HCT116 (cell line): ENCODE measurements around the gene RENBP. TPM values are rescaled to one million over a fixed set of nuclear protein-coding genes. Genes with fewer than 3 reads are reported as not detected.

ENCODE experiments used
- ATAC-seq: fragments of 200-7000 bp; cut with Tn5 transposase; 2 replicates; pipeline ENCODE4 v1.9.1; 2020; ENCODE audit warnings: mild to moderate bottlenecking, moderate library complexity
- BruUV-seq: library from RNA; stranded (reverse); fragments of 400-500 nt; replicated peaks from 2 replicates; lab custom pipeline; 2021; lab: Mats Ljungman, UMichigan
- CTCF ChIA-PET: fragments of 300-600 bp; sonication (Branson Sonifier 250); formaldehyde crosslinking; loops from one replicate; lab custom pipeline; 2021; ENCODE audit warnings: antibody characterized with exemption; lab: Charles Lee
- POLR2A ChIA-PET: fragments of 300-600, 350-600 bp; sonication (Branson Sonifier 250); formaldehyde crosslinking; loops from one replicate; lab custom pipeline; 2021; ENCODE audit warnings: antibody characterized with exemption; lab: Charles Lee
- RAD21 ChIA-PET, 2 experiments: fragments of 300-600 bp; sonication (Branson Sonifier 250); formaldehyde crosslinking; loops; one replicate each; lab custom pipeline; 2023; ENCODE audit warnings: low total read pairs in 2 of 2; ENCODE audit not compliant: uncharacterized antibody in 2 of 2, unreplicated experiment in 2 of 2, low non-redundant PET in 1 of 2; lab: Charles Lee
- DNase-seq: peaks from one replicate; pipeline ENCODE4 v3.0.0-alpha.2; 2010; ENCODE audit warnings: low read depth, low spot score
- H2AFZ ChIP-seq: fragments of 200-600 bp; shearing (Covaris generic), sonication (generic); 2 replicates; pipeline ENCODE4 v1.6.1; 2017; ENCODE audit warnings: low read depth, mixed run types, mixed read lengths, antibody characterized with exemption, low read length; ENCODE audit not compliant: poor library complexity, severe bottlenecking
- H3K27ac ChIP-seq: 2 replicates; pipeline ENCODE4 v1.5.1; 2012; ENCODE audit warnings: low read depth, low read length
- H3K27me3 ChIP-seq: fragments of 200-600 bp; sonication (generic); 2 replicates; pipeline ENCODE4 v1.6.1; 2016; ENCODE audit warnings: mixed run types, low read length, mixed read lengths; ENCODE audit not compliant: insufficient read depth
- H3K36me3 ChIP-seq, 2 experiments: fragments of 200-500 bp in 1 of 2; fragments of 200-600 bp in 1 of 2; sonication (Bioruptor generic) in 1 of 2; sonication (generic) in 1 of 2; 2 replicates each; pipeline versions ENCODE4 v1.5.1 to v1.6.1; 2014 to 2016; ENCODE audit warnings: low read length in 2 of 2, inconsistent platforms in 1 of 2, mixed read lengths in 1 of 2, mixed run types in 1 of 2; ENCODE audit not compliant: insufficient read depth in 2 of 2, control insufficient read depth in 1 of 2
- H3K4me1 ChIP-seq, 2 experiments: fragments of 200-600 bp in 1 of 2; sonication (generic) in 1 of 2; 2 replicates each; pipeline versions ENCODE4 v1.5.1 to v1.6.1; 2012 to 2017; ENCODE audit warnings: low read length in 2 of 2, inconsistent platforms in 1 of 2, mild to moderate bottlenecking in 1 of 2, mixed read lengths in 1 of 2, mixed run types in 1 of 2, moderate library complexity in 1 of 2; ENCODE audit not compliant: insufficient read depth in 2 of 2, control insufficient read depth in 1 of 2
- H3K4me2 ChIP-seq: fragments of 200-600 bp; sonication (generic); 2 replicates; pipeline ENCODE4 v1.6.1; 2017; ENCODE audit warnings: mixed run types, low read length, mixed read lengths
- H3K4me3 ChIP-seq, 2 experiments: fragments of 200-600 bp in 1 of 2; sonication (generic) in 1 of 2; replicated peaks in 1 of 2; 2 replicates each; pipeline ENCODE4 v1.5.1; 2011 to 2016; ENCODE audit warnings: low read length in 2 of 2, control low read depth in 1 of 2, low read depth in 1 of 2, mild to moderate bottlenecking in 1 of 2, mixed read lengths in 1 of 2, mixed run types in 1 of 2
- H3K79me2 ChIP-seq: fragments of 200-600 bp; sonication (generic); 2 replicates; pipeline ENCODE4 v1.6.1; 2017; ENCODE audit warnings: mild to moderate bottlenecking, mixed run types, low read length, moderate library complexity, mixed read lengths; ENCODE audit not compliant: insufficient read depth
- H3K9ac ChIP-seq: fragments of 200-600 bp; sonication (generic); 2 replicates; pipeline ENCODE4 v1.6.1; 2016; ENCODE audit warnings: low read length, mixed read lengths
- H3K9me2 ChIP-seq: fragments of 200-600 bp; sonication (generic), shearing (Covaris generic); 2 replicates; pipeline ENCODE4 v1.6.1; 2017; ENCODE audit warnings: mixed run types, mild to moderate bottlenecking, moderate library complexity; ENCODE audit not compliant: insufficient read depth
- H3K9me3 ChIP-seq, 2 experiments: fragments of 200-500 bp in 1 of 2; fragments of 200-600 bp in 1 of 2; sonication (Bioruptor generic) in 1 of 2; sonication (generic) in 1 of 2; 2 replicates each; pipeline ENCODE4 v1.6.1; 2014 to 2017; ENCODE audit warnings: low read length in 2 of 2, mixed read lengths in 2 of 2, inconsistent platforms in 1 of 2, low read depth in 1 of 2, mild to moderate bottlenecking in 1 of 2, mixed run types in 1 of 2, moderate library complexity in 1 of 2; ENCODE audit not compliant: control insufficient read depth in 1 of 2, insufficient read depth in 1 of 2
- H4K20me1 ChIP-seq: fragments of 200-600 bp; sonication (generic), shearing (Covaris generic); 2 replicates; pipeline ENCODE4 v1.6.1; 2017; ENCODE audit warnings: mixed run types, mild to moderate bottlenecking, moderate library complexity; ENCODE audit not compliant: insufficient read depth
- CBX3 ChIP-seq: IDR thresholded peaks from 2 replicates; pipeline ENCODE4 v1.6.1; 2012; ENCODE audit warnings: low read depth
- CEBPB ChIP-seq: IDR thresholded peaks from 2 replicates; pipeline ENCODE4 v1.6.1; 2012; ENCODE audit warnings: low read depth
- ELF1 ChIP-seq: IDR thresholded peaks from 2 replicates; pipeline ENCODE4 v1.6.1; 2012; ENCODE audit warnings: low read depth, borderline replicate concordance
- EZH2 ChIP-seq: fragments of 200-600 bp; sonication (generic); IDR thresholded peaks from 2 replicates; pipeline ENCODE4 v1.6.1; 2017; ENCODE audit warnings: antibody characterized with exemption, mixed run types
- EZH2phosphoT487 ChIP-seq: fragments of 200-600 bp; IDR thresholded peaks from 2 replicates; pipeline ENCODE4 v1.6.1; 2018; ENCODE audit warnings: antibody characterized with exemption, borderline replicate concordance
- FOSL1 ChIP-seq: IDR thresholded peaks from 2 replicates; pipeline ENCODE4 v1.6.1; 2012; ENCODE audit warnings: low read depth
- POLR2AphosphoS5 ChIP-seq: IDR thresholded peaks from 2 replicates; pipeline ENCODE4 v1.6.1; 2011; ENCODE audit warnings: mild to moderate bottlenecking, low read depth, low read length, moderate library complexity
- SIN3A ChIP-seq: IDR thresholded peaks from 2 replicates; pipeline ENCODE4 v1.6.1; 2012; ENCODE audit warnings: low read depth
- SP1 ChIP-seq: IDR thresholded peaks from 2 replicates; pipeline ENCODE4 v1.6.1; 2012; ENCODE audit warnings: low read depth
- SRF ChIP-seq: IDR thresholded peaks from 2 replicates; pipeline ENCODE4 v1.6.1; 2012; ENCODE audit warnings: low read depth
- TCF7L2 ChIP-seq: IDR thresholded peaks from 2 replicates; pipeline ENCODE4 v1.7.0; 2011; ENCODE audit warnings: borderline replicate concordance, inconsistent platforms; ENCODE audit not compliant: insufficient read depth, insufficient read length; ENCODE audit errors: extremely low read depth
- YY1 ChIP-seq: IDR thresholded peaks from 2 replicates; pipeline ENCODE4 v1.6.1; 2011; ENCODE audit warnings: low read length, low read depth, moderate library complexity, mild to moderate bottlenecking; ENCODE audit not compliant: insufficient replicate concordance; ENCODE audit errors: extremely low read depth
- ZNF274 ChIP-seq: fragments of 200-500 bp; sonication (Bioruptor generic); IDR thresholded peaks from 2 replicates; pipeline ENCODE4 v1.6.1; 2014; ENCODE audit warnings: mild to moderate bottlenecking, low read depth, low read length, inconsistent platforms
- intact Hi-C: fragments of 100-400 bp; cut with micrococcal nuclease; formaldehyde crosslinking; loops from 2 replicates; pipeline ENCODE4 v1.10.0; 2022
- total RNA-seq: library from RNA; stranded (reverse); gene quantifications from one replicate; pipeline ENCODE4 v1.2.1, GENCODE V29; 2021; ENCODE audit not compliant: unreplicated experiment
- TF ChIP-seq, protein P1 (sequence below): IDR thresholded peaks from 2 replicates; pipeline ENCODE4 v1.6.1; 2012
- TF ChIP-seq, protein P2 (sequence below): IDR thresholded peaks from 2 replicates; pipeline ENCODE4 v1.6.1; 2012; ENCODE audit warnings: low read depth
- TF ChIP-seq, protein P3 (sequence below): IDR thresholded peaks from 2 replicates; pipeline ENCODE4 v1.6.1; 2011; ENCODE audit warnings: mild to moderate bottlenecking, low read length, moderate library complexity; ENCODE audit not compliant: insufficient replicate concordance; ENCODE audit errors: extremely low read depth

Gene RENBP
- total RNA-seq, 1 experiment from 2014 or later: 1.3 TPM

DNA sequence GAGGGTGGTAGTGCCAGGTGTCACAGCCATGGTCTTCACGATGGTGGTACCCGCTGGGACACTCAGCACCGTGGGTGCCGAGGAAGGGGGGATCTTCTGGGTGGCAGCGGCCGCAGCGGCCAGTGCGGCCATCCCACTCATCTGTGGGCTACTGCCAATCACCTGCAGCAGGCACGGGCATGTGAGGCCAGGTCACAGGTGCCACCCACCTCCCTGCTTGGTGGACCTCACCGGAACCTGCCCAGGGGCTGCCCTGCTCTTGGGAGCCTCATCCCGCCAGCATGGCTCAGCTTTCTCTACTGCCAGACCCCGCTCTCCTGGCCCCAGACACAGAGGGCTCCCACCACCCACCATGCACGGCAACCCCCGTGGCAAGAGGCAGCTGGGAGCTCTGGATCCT is 14.2 kb upstream of the RENBP start:
- Histone ChIP-seq H4K20me1 (no peaks in the 10 kb centered on the region), H3K9me3 (no peaks in the 10 kb centered on the region), H3K27ac (no peak overlapping the region), H3K4me3 (no peak overlapping the region), H3K9me2 (no peaks in the 10 kb centered on the region), H3K4me2 (no peak overlapping the region), H3K4me1 (no peaks in the 10 kb centered on the region), H2AFZ (no peak overlapping the region), H3K27me3 (no peaks in the 10 kb centered on the region), H3K36me3 (peaks cover 10 to 19% of the 10 kb centered on the region in 2 experiments; a peak in 3 of 4 replicates), H3K79me2 (peaks cover 24% of the 10 kb centered on the region; the same call in 1 of the 2 replicates), H3K9ac (no peak overlapping the region)
- POLR2A ChIA-PET: no interaction called here
- intact Hi-C loops: no loop called here
- TF ChIP-seq, protein P1, sequence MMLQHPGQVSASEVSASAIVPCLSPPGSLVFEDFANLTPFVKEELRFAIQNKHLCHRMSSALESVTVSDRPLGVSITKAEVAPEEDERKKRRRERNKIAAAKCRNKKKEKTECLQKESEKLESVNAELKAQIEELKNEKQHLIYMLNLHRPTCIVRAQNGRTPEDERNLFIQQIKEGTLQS: no peak
- ATAC-seq (no peak), DNase-seq (no peak)
- no TSS peak for BruUV-seq
- RAD21 ChIA-PET: no interaction called here
- CTCF ChIA-PET: interaction anchor here (0.7 kb wide), 1 partner anchor 12 kb away, joined by 3 read pairs; no protein-coding TSS in a partner anchor

DNA sequence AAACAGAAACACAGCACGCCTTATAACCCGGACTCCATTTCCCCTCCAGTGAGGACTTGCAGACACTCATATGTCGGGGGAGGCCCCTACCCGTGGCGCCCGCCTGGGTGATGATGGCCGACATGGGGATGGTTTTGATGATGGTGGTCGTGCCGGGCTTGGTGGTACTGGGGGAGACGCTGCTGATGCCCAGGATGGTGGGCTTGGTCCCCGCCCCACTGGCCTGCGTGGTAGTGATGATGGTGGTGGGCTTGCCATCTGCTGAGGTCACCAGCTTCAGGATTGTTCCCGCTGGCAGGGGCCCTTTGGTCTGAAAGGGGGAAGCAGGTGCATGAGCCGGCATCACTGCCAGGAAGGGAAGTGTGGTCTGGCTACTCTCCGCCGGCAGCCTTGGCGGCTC is 12.8 kb upstream of the RENBP start:
- H3K27ac ChIP-seq: no peak overlapping the region
- no TSS peak for BruUV-seq
- RAD21 ChIA-PET: no interaction called here
- POLR2A ChIA-PET: no interaction called here
- no peak overlapping the region for H3K4me2 ChIP-seq
- H2AFZ ChIP-seq: no peak overlapping the region
- H3K9me3 ChIP-seq: no peaks in the 10 kb centered on the region
- no peaks in the 10 kb centered on the region for H3K4me1 ChIP-seq
- peaks cover 10% of the 10 kb centered on the region; the same call in 1 of the 2 replicates for H3K79me2 ChIP-seq
- H4K20me1 ChIP-seq: no peaks in the 10 kb centered on the region
- intact Hi-C loops: no loop called here
- H3K36me3 ChIP-seq: peaks cover 9 to 23% of the 10 kb centered on the region in 2 experiments; a peak in 3 of 4 replicates
- no peaks in the 10 kb centered on the region for H3K27me3 ChIP-seq
- ATAC-seq: no peak
- no peak overlapping the region for H3K9ac ChIP-seq
- CTCF ChIA-PET: no interaction called here
- H3K4me3 ChIP-seq: no peak overlapping the region
- no peak for DNase-seq
- H3K9me2 ChIP-seq: no peaks in the 10 kb centered on the region
- TF ChIP-seq CBX3: no peak
- TF ChIP-seq YY1: no peak
- TF ChIP-seq SRF: no peak
- TF ChIP-seq CEBPB: no peak
- no peak for TF ChIP-seq ELF1
- TF ChIP-seq EZH2phosphoT487: no peak
- no peak for TF ChIP-seq POLR2AphosphoS5
- no peak for TF ChIP-seq SIN3A
- no peak for TF ChIP-seq FOSL1
- TF ChIP-seq SP1: no peak
- no peak for TF ChIP-seq EZH2
- TF ChIP-seq, protein P2, sequence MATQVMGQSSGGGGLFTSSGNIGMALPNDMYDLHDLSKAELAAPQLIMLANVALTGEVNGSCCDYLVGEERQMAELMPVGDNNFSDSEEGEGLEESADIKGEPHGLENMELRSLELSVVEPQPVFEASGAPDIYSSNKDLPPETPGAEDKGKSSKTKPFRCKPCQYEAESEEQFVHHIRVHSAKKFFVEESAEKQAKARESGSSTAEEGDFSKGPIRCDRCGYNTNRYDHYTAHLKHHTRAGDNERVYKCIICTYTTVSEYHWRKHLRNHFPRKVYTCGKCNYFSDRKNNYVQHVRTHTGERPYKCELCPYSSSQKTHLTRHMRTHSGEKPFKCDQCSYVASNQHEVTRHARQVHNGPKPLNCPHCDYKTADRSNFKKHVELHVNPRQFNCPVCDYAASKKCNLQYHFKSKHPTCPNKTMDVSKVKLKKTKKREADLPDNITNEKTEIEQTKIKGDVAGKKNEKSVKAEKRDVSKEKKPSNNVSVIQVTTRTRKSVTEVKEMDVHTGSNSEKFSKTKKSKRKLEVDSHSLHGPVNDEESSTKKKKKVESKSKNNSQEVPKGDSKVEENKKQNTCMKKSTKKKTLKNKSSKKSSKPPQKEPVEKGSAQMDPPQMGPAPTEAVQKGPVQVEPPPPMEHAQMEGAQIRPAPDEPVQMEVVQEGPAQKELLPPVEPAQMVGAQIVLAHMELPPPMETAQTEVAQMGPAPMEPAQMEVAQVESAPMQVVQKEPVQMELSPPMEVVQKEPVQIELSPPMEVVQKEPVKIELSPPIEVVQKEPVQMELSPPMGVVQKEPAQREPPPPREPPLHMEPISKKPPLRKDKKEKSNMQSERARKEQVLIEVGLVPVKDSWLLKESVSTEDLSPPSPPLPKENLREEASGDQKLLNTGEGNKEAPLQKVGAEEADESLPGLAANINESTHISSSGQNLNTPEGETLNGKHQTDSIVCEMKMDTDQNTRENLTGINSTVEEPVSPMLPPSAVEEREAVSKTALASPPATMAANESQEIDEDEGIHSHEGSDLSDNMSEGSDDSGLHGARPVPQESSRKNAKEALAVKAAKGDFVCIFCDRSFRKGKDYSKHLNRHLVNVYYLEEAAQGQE: no peak
- TF ChIP-seq TCF7L2: no peak
- TF ChIP-seq ZNF274: no peak
- TF ChIP-seq, protein P3, sequence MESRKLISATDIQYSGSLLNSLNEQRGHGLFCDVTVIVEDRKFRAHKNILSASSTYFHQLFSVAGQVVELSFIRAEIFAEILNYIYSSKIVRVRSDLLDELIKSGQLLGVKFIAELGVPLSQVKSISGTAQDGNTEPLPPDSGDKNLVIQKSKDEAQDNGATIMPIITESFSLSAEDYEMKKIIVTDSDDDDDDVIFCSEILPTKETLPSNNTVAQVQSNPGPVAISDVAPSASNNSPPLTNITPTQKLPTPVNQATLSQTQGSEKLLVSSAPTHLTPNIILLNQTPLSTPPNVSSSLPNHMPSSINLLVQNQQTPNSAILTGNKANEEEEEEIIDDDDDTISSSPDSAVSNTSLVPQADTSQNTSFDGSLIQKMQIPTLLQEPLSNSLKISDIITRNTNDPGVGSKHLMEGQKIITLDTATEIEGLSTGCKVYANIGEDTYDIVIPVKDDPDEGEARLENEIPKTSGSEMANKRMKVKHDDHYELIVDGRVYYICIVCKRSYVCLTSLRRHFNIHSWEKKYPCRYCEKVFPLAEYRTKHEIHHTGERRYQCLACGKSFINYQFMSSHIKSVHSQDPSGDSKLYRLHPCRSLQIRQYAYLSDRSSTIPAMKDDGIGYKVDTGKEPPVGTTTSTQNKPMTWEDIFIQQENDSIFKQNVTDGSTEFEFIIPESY: no peak
